ENCODE results near the gene NCKIPSD. TPM values are rescaled to one million over a fixed set of nuclear protein-coding genes. Genes with fewer than 3 reads are reported as not detected.
A peak's percentile ranks its signal among the peaks of the same experiment; 100 is the strongest.

The NCKIPSD gene
- total and polyA plus RNA-seq, 8 donors, result 13.4 to 20.5 (median 16.3) TPM

- Histone ChIP-seq H3K27me3 (no peaks in the 10 kb centered on the region), H3K27ac (peak overlapping the region; percentile 61 to 62), H3K4me1 (peaks cover 14 to 32% of the 10 kb centered on the region in 2 donors), H3K9me3 (no peaks in the 10 kb centered on the region), H3K4me3 (no peak overlapping the region), H3K36me3 (peaks cover 5 to 72% of the 10 kb centered on the region in 2 donors)
- TF ChIP-seq CTCF (IDR thresholded peaks at IDR 0.05), result no peak
- no peak for DNase-seq
- ATAC-seq, result peak; percentile 43
- intact Hi-C loops (cut with DNase I), result no loop called here
Measured at GRCh38 chr3:48695393-48695753, 9.7 kb upstream of the NCKIPSD start.

- intact Hi-C loops (cut with DNase I), result no loop called here
- H3K4me3 ChIP-seq, result no peak overlapping the region
- H3K27ac ChIP-seq, result peak overlapping the region; percentile 61 to 62
- no peak for TF ChIP-seq CTCF (IDR thresholded peaks at IDR 0.05)
- no peaks in the 10 kb centered on the region for H3K27me3 ChIP-seq
- H3K36me3 ChIP-seq, result peaks cover 5 to 78% of the 10 kb centered on the region in 2 donors
- H3K9me3 ChIP-seq, result no peaks in the 10 kb centered on the region
- peak; percentile 88 for ATAC-seq
- H3K4me1 ChIP-seq, result peaks cover 14 to 30% of the 10 kb centered on the region in 2 donors
- peak in 3 of 4 donors; percentile 76 to 88 (median 79) for DNase-seq
Measured at GRCh38 chr3:48694610-48695392, 9.1 kb upstream of the NCKIPSD start.

GRCh38 chr3:48693826-48694225 is 8.1 kb upstream of the NCKIPSD start:
- no peaks in the 10 kb centered on the region for H3K27me3 ChIP-seq
- TF ChIP-seq CTCF (IDR thresholded peaks at IDR 0.05), result no peak
- H3K36me3 ChIP-seq, result peaks cover 5 to 79% of the 10 kb centered on the region in 2 donors
- H3K4me3 ChIP-seq, result no peak overlapping the region
- no peak for DNase-seq
- no peak for ATAC-seq
- no peaks in the 10 kb centered on the region for H3K9me3 ChIP-seq
- intact Hi-C loops (cut with DNase I), result no loop called here
- H3K27ac ChIP-seq, result peak overlapping the region; percentile 61 to 62
- peaks cover 14 to 25% of the 10 kb centered on the region in 2 donors for H3K4me1 ChIP-seq

GRCh38 chr3:48692551-48692950 is 6.8 kb upstream of the NCKIPSD start:
- Histone ChIP-seq H3K9me3 (no peaks in the 10 kb centered on the region), H3K4me3 (no peak overlapping the region), H3K27ac (peak overlapping the region in 1 of 2 donors; percentile 23), H3K36me3 (peaks cover 5 to 80% of the 10 kb centered on the region in 2 donors), H3K4me1 (peaks cover 14 to 25% of the 10 kb centered on the region in 2 donors), H3K27me3 (no peaks in the 10 kb centered on the region)
- TF ChIP-seq CTCF (IDR thresholded peaks at IDR 0.05), result no peak
- no peak for DNase-seq
- intact Hi-C loops (cut with DNase I), result no loop called here
- no peak for ATAC-seq

- no peak for ATAC-seq
- no peak for DNase-seq
- peaks cover 5 to 86% of the 10 kb centered on the region in 2 donors for H3K36me3 ChIP-seq
- H3K4me1 ChIP-seq, result peaks cover 14 to 29% of the 10 kb centered on the region in 2 donors
- H3K27ac ChIP-seq, result no peak overlapping the region
- no peaks in the 10 kb centered on the region for H3K9me3 ChIP-seq
- no peak for TF ChIP-seq CTCF (IDR thresholded peaks at IDR 0.05)
- no peaks in the 10 kb centered on the region for H3K27me3 ChIP-seq
- intact Hi-C loops (cut with DNase I), result no loop called here
- no peak overlapping the region for H3K4me3 ChIP-seq
Measured at GRCh38 chr3:48690846-48691458, 5.2 kb upstream of the NCKIPSD start.

Data from left lung (tissue), 10 donors.